Middle frontal gyrus (tissue), 1 donor: ENCODE results near the gene C8B.

Source experiments
- DNase-seq: peaks from one replicate; pipeline ENCODE4 v3.0.0-alpha.2; 2015; ENCODE audit warnings: low spot score; ENCODE audit errors: extremely low spot score

C8B gene

GRCh38 chr1:56972976-56973375, 7.2 kb upstream of the C8B start:
- no peak for DNase-seq

GRCh38 chr1:56970280-56970679, 4.5 kb upstream of the C8B start:
- no peak for DNase-seq

GRCh38 chr1:56968878-56969495, 3.2 kb upstream of the C8B start:
- no peak for DNase-seq

GRCh38 chr1:56967900-56968832, 2.4 kb upstream of the C8B start:
- DNase-seq, result no peak

GRCh38 chr1:56967355-56967754, 1.5 kb upstream of the C8B start:
- DNase-seq, result no peak

GRCh38 chr1:56966698-56966999, 834 bp upstream of the C8B start:
- DNase-seq, result no peak

GRCh38 chr1:56965191-56965590, 624 bp downstream of the C8B start:
- no peak for DNase-seq

- DNase-seq, result no peak
These were observed 1.3 kb downstream of the C8B start for GRCh38 chr1:56964349-56965017.

GRCh38 chr1:56963667-56964066, 2.1 kb downstream of the C8B start:
- no peak for DNase-seq

- DNase-seq, result no peak
These were observed 4.4 kb downstream of the C8B start for GRCh38 chr1:56961426-56961825.

GRCh38 chr1:56958526-56958925, 7.3 kb downstream of the C8B start:
- no peak for DNase-seq

GRCh38 chr1:56957931-56958330, 7.9 kb downstream of the C8B start:
- no peak for DNase-seq

- DNase-seq, result no peak
These were observed 11.2 kb downstream of the C8B start for GRCh38 chr1:56954664-56955063.

GRCh38 chr1:56953386-56953785, 12.4 kb downstream of the C8B start:
- no peak for DNase-seq

GRCh38 chr1:56952501-56952900, 13.3 kb downstream of the C8B start:
- no peak for DNase-seq

GRCh38 chr1:56948403-56949023, 17.3 kb downstream of the C8B start:
- no peak for DNase-seq

GRCh38 chr1:56940039-56940438, 25.8 kb downstream of the C8B start:
- DNase-seq, result no peak

GRCh38 chr1:56939209-56939608, 26.6 kb downstream of the C8B start:
- no peak for DNase-seq

- no peak for DNase-seq
These were observed 27.2 kb downstream of the C8B start for GRCh38 chr1:56938646-56939045.

- DNase-seq, result no peak
These were observed 31.3 kb downstream of the C8B start for GRCh38 chr1:56934430-56935060.

GRCh38 chr1:56933606-56934005, 32.2 kb downstream of the C8B start:
- no peak for DNase-seq

- DNase-seq, result no peak
These were observed 32.7 kb downstream of the C8B start for GRCh38 chr1:56933161-56933560.
